Measurements from ENCODE around the gene REG1A.

The REG1A gene

DNA sequence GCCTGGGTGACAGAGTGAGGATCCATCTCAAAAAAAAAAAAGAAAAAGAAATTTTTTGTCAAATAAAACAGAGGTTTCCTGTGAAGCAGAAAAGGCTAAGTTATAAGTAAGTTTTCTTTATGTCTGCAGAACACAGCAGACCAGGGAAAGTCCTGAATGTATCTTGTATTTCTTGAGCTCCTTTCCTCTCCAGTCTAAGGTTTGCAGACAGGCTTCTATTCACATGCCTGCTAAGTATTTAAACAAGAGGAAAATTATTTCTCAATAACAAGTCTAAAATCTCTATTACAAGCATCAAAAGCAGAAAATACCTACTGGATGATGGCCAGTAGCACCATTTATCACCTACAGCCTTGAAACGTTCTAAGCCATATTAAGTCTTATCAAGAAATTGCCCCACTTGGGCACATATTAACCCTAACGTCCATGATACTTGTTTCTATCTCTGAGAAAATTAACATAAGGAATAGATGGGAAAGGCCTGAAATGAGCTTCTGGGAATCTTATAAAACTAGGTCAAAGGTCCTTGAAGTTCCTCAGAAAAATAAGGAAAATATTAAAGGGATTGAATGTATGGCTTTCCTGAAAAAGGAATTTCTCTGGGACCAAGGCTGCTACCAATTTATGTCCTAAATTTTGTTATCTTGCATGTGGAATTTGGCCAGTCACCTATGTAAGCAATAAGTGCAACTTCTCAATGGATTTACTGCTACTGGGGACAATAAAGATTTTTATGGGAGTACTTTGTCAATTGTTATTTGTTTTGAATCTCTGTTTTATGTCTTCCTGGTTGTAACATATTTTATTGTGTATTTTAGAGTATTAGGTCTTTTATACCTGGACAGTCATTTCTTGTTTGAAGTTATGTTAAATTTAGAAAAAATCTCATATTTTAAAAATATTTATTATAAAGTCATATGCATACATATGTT, 3.0 kb upstream of the REG1A start:
- TF ChIP-seq, protein P1, sequence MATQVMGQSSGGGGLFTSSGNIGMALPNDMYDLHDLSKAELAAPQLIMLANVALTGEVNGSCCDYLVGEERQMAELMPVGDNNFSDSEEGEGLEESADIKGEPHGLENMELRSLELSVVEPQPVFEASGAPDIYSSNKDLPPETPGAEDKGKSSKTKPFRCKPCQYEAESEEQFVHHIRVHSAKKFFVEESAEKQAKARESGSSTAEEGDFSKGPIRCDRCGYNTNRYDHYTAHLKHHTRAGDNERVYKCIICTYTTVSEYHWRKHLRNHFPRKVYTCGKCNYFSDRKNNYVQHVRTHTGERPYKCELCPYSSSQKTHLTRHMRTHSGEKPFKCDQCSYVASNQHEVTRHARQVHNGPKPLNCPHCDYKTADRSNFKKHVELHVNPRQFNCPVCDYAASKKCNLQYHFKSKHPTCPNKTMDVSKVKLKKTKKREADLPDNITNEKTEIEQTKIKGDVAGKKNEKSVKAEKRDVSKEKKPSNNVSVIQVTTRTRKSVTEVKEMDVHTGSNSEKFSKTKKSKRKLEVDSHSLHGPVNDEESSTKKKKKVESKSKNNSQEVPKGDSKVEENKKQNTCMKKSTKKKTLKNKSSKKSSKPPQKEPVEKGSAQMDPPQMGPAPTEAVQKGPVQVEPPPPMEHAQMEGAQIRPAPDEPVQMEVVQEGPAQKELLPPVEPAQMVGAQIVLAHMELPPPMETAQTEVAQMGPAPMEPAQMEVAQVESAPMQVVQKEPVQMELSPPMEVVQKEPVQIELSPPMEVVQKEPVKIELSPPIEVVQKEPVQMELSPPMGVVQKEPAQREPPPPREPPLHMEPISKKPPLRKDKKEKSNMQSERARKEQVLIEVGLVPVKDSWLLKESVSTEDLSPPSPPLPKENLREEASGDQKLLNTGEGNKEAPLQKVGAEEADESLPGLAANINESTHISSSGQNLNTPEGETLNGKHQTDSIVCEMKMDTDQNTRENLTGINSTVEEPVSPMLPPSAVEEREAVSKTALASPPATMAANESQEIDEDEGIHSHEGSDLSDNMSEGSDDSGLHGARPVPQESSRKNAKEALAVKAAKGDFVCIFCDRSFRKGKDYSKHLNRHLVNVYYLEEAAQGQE (IDR thresholded peaks at IDR 0.05; ENCODE audit: low read depth), result no peak
- TF ChIP-seq TEAD4 (IDR thresholded peaks at IDR 0.05) (no peak), CEBPB (IDR thresholded peaks at IDR 0.05) (no peak), RAD21 (IDR thresholded peaks at IDR 0.05; ENCODE audit: low read depth) (no peak), FOXM1 (IDR thresholded peaks at IDR 0.05; ENCODE audit: borderline replicate concordance, low read depth) (no peak), ZBTB7A (IDR thresholded peaks at IDR 0.05; ENCODE audit: low read depth) (no peak), NFIC (IDR thresholded peaks at IDR 0.05) (no peak), CREB1 (IDR thresholded peaks at IDR 0.05; ENCODE audit: low read depth) (no peak), TAF1 (IDR thresholded peaks at IDR 0.05; ENCODE audit: low read depth) (no peak), EGR1 (IDR thresholded peaks at IDR 0.05) (no peak), TCF12 (IDR thresholded peaks at IDR 0.05; ENCODE audit: low read depth) (no peak)
- TF ChIP-seq, protein P2, sequence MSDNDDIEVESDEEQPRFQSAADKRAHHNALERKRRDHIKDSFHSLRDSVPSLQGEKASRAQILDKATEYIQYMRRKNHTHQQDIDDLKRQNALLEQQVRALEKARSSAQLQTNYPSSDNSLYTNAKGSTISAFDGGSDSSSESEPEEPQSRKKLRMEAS (IDR thresholded peaks at IDR 0.05), result no peak
- TF ChIP-seq, protein P3, sequence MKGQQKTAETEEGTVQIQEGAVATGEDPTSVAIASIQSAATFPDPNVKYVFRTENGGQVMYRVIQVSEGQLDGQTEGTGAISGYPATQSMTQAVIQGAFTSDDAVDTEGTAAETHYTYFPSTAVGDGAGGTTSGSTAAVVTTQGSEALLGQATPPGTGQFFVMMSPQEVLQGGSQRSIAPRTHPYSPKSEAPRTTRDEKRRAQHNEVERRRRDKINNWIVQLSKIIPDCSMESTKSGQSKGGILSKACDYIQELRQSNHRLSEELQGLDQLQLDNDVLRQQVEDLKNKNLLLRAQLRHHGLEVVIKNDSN (IDR thresholded peaks at IDR 0.05), result no peak

DNA sequence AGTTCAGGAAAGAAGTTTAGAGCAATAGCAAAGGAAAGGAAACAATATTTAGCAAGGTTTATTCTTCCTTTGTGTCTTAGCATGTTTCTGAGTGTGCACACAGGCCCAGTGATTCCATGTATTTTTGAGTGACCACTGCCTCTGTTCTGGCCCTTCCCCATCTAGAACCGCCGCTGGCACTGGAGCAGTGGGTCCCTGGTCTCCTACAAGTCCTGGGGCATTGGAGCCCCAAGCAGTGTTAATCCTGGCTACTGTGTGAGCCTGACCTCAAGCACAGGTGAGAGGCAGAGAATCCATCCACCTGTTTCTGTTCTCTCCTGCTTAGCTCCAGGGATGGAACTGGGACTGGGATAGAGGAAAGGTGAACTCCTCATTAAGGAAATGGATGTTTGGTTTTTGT, 2.4 kb downstream of the REG1A start:
- no peak for TF ChIP-seq TEAD4 (IDR thresholded peaks at IDR 0.05)
- no peak for TF ChIP-seq CREB1 (IDR thresholded peaks at IDR 0.05; ENCODE audit: low read depth)
- TF ChIP-seq, protein P1 (IDR thresholded peaks at IDR 0.05; ENCODE audit: low read depth), result no peak
- TF ChIP-seq NFIC (IDR thresholded peaks at IDR 0.05), result no peak
- TF ChIP-seq TCF12 (IDR thresholded peaks at IDR 0.05; ENCODE audit: low read depth), result no peak
- no peak for TF ChIP-seq CEBPB (IDR thresholded peaks at IDR 0.05)
- no peak for TF ChIP-seq FOXM1 (IDR thresholded peaks at IDR 0.05; ENCODE audit: borderline replicate concordance, low read depth)
- no peak for TF ChIP-seq YY1 (IDR thresholded peaks at IDR 0.05; ENCODE audit: low read depth)
- no peak for TF ChIP-seq EGR1 (IDR thresholded peaks at IDR 0.05)
- TF ChIP-seq EP300 (IDR thresholded peaks at IDR 0.05; ENCODE audit: borderline replicate concordance), result no peak
- TF ChIP-seq RAD21 (IDR thresholded peaks at IDR 0.05; ENCODE audit: low read depth), result no peak
- TF ChIP-seq TAF1 (IDR thresholded peaks at IDR 0.05; ENCODE audit: low read depth), result no peak
- TF ChIP-seq, protein P3 (IDR thresholded peaks at IDR 0.05), result no peak
- TF ChIP-seq, protein P2 (IDR thresholded peaks at IDR 0.05), result no peak

DNA sequence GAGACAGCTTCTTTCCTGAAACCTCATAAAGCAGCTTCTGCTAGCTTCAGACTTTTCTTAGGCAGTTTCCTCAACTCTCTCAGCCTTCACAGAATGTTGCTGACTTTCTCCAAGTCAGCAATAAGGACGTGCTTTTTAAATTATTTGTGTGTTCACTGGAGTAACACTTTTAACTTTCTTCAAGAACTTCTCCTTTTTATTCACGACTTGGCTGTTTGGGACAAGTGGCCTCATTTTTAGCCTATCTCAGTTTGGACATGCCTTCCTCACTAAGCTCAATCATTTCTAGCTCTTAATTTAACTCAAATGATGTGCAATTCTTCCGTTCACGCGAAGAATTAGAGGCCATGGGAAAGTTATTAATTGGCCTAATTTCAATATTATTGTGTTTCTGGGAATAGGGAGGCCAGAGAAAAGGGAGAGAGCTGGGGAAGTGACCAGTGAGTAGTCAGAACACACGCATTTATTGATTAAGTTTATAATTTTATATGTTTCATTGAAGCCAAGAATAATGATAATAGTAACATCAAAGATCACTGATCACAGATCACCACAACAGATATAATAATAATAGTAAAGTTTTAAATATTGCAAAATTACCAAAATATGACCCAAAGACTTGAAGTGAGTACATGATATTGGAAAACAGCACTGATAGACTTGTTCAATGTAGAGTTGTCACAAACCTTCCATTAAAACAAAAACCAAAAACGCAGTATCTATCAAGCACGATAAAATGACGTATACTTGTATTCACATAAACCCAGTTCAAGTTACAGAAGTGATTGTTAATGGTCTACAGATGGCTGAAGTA, 4.8 kb downstream of the REG1A start:
- TF ChIP-seq TEAD4 (IDR thresholded peaks at IDR 0.05) (no peak), RAD21 (IDR thresholded peaks at IDR 0.05; ENCODE audit: low read depth) (no peak), YY1 (IDR thresholded peaks at IDR 0.05; ENCODE audit: low read depth) (no peak), CEBPB (IDR thresholded peaks at IDR 0.05) (no peak), CREB1 (IDR thresholded peaks at IDR 0.05; ENCODE audit: low read depth) (no peak), TCF12 (IDR thresholded peaks at IDR 0.05; ENCODE audit: low read depth) (no peak), TAF1 (IDR thresholded peaks at IDR 0.05; ENCODE audit: low read depth) (no peak)

DNA sequence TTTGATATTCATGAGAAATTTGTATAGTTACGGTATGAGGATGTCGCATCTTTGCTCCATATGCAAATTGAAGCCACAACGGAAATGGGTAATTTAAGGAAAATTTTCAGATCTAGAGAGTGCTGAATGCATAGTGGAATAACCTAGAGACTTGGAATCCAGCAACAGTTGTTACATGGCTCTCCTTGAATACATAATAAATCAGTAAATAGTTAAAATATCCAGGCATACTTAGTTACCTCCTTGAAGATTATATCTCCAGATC, 5.4 kb downstream of the REG1A start:
- TF ChIP-seq EGR1 (IDR thresholded peaks at IDR 0.05), result no peak
- no peak for TF ChIP-seq YY1 (IDR thresholded peaks at IDR 0.05; ENCODE audit: low read depth)
- no peak for TF ChIP-seq TAF1 (IDR thresholded peaks at IDR 0.05; ENCODE audit: low read depth)
- TF ChIP-seq ZBTB7A (IDR thresholded peaks at IDR 0.05; ENCODE audit: low read depth), result no peak
- TF ChIP-seq TEAD4 (IDR thresholded peaks at IDR 0.05), result no peak
- TF ChIP-seq TCF12 (IDR thresholded peaks at IDR 0.05; ENCODE audit: low read depth), result no peak
- no peak for TF ChIP-seq EP300 (IDR thresholded peaks at IDR 0.05; ENCODE audit: borderline replicate concordance)

DNA sequence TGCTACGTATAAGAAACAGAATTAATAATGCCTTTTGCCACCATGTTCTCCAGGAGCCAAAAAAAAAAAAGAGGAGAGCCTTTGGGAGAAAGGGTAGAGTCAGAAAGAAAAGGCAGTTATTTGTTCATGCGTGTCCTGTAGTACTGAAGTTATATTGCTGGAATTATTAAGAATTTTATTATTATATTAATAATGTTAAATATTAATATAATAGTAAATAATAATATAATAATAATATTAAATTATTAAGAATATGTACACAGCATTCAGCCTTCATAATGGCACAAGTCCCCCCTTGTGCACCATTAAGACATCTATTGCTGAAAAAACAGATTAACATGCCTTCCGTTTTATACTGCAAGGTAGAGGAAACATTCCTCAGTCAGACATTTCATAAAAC, 8.1 kb downstream of the REG1A start:
- TF ChIP-seq TCF12 (IDR thresholded peaks at IDR 0.05; ENCODE audit: low read depth) (no peak), EP300 (IDR thresholded peaks at IDR 0.05; ENCODE audit: borderline replicate concordance) (no peak), CEBPB (IDR thresholded peaks at IDR 0.05) (no peak), TEAD4 (IDR thresholded peaks at IDR 0.05) (no peak), NFIC (IDR thresholded peaks at IDR 0.05) (no peak)
- TF ChIP-seq, protein P2 (IDR thresholded peaks at IDR 0.05), result no peak
- TF ChIP-seq, protein P1 (IDR thresholded peaks at IDR 0.05; ENCODE audit: low read depth), result no peak
- TF ChIP-seq, protein P3 (IDR thresholded peaks at IDR 0.05), result no peak

Measured in Ishikawa (cell line).